ENCODE measurements around the gene FGF7.
A peak's percentile ranks its signal among the peaks of the same experiment; 100 is the strongest.
"Not testable (repeated sequence)": the region's sequence is repeated elsewhere in the genome, so short reads cannot be mapped to it uniquely, and the experiment has no call there.

Gene FGF7

DNA sequence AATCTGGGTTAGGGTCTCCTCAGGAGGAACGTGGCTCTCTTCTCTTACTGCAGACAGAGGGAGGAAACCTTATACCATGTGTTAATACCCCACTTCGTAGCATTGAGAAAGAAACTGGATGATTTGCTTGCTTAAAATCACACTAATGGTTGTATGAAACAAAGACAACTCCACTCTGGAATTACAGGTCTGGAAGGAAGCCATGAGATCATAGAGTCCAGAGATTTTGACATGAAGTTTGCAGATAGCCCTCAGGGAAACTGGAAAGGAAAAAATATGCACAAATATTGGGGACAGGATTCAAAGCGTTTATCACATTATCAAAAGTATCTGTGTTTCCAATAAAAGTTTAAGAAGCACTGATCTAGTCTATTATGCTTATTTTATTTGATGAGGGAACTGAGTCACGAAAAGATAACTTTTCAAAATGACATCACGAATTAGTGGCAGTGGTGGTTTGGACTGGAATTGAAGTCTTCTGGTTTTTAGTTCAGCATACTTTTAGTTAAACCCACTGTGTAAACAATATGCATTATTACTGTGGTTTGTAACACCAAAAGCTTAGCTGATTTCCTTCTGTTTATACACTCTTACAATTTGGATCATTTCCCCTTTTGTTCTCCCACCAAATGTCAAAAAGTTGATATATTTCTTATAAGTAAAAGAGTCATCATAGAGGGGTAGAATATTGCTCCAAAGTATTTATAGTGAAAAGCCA lies 16.8 kb downstream of the FGF7 start:
- peak; percentile 21 for DNase-seq

DNA sequence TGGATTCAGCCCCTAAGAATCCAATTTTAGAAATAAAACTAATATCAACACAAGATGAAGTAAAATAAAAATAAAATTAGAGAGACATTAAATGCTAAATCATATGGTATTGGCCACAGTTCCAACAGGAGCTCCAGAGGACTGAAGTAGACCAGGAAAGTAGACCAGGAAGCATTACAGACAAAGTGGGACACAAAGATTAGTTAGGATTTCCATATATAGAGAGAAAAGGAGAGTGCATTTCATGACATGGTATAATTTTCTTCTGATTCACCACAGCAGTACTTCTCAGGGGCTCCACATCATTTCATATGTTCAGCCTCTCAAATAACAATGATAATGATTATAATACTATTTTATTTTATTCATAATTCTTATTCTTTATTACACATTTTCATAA lies 18.3 kb downstream of the FGF7 start:
- no peak for DNase-seq

DNA sequence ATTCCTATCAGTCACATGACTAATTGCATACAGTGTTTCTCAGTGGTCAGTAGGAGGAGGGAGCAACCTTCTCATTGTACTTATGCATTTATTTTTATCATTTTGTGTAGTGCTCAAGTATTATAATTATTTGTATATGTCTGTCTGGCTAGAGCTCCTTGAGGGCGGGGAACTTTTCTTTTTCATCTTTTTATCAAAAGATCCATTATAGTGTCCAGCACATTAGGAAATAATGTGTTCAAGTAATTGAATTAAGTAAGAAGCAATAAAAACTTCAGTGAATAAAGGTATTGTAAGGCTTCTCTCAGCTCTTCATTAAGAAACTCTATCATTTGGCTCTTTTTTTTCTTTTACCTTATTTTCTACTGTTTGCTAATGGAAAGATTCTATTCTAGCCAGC lies 18.8 kb downstream of the FGF7 start:
- no peak for DNase-seq

DNA sequence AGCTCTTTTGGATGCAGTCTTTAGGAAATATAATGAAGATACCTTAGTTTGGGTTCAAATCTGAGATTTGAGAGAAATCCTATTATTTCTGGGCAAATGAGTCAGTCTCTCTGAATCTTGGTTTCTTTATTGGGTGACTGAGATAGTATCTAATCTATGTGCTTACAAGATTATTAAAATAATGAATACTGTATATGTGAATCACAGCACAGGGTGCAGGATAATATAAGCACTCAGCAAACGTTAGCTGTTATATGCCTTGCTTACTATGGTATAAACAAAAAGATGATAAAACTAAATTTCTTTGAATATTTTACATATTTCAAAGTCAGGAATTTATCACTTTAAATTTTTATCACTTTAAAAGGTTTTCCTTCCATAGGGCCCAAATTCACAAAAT lies 29.6 kb downstream of the FGF7 start:
- DNase-seq = no peak

DNA sequence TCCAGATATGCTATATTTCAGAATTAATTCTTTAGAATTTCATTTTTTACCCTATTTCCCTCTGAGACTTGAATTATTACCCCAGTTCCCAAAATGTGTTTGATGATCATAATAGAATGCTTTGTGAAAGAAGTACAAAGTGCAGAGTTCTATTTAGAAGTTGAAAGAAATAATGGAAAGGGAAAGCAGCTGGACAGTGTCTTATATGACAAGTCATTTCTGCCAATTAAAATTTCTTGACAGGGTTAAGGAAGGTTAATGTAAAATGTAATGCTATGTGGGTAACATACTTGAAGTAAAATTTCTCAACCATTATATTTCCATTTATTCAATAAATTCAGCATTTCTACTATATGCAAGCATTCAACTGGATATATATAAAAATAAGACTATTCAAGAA lies 33.1 kb downstream of the FGF7 start:
- no peak for DNase-seq

DNA sequence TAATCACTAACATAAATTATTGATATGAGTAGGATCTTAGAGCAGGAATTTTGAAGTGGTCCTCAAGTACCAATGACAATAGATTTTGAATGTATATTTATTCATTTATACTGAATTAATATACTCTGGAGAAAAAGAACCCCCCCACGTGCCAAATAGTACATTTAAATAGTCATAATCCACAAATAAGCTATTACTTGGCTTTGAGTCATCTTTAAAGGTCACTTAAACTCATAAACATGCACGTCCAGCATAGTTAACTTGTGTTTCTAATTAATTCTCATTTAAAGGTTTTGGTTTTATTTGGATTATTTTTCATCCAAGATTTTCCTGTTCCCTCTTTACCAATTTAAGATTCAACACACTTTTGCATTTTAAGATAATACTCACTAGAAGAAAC lies 35.1 kb downstream of the FGF7 start:
- no peak for DNase-seq

DNA sequence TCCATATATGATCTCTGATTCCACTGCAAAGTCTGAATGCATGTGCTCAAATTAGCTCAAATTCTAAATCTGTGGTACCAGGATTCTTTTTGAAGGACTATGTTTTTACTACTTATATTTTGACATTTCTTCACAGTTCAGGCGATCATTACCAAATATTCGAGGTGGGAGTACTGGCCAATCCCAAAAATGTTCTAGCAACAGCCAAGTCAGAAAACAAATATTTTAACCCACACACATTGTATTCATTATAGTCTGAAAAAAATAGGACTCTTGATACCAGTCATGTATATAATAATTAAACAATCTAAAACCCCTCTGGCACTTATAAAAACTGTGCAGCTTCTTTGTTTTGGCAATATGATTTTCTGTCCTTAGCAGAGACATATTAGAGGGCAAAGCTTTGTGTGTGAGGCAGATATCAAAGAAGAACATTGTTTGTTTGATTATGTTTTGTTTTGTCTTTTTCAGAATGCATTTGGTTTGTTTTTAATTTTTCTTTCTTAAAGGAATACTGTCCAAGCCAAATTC lies 37.4 kb downstream of the FGF7 start:
- no peak for DNase-seq

DNA sequence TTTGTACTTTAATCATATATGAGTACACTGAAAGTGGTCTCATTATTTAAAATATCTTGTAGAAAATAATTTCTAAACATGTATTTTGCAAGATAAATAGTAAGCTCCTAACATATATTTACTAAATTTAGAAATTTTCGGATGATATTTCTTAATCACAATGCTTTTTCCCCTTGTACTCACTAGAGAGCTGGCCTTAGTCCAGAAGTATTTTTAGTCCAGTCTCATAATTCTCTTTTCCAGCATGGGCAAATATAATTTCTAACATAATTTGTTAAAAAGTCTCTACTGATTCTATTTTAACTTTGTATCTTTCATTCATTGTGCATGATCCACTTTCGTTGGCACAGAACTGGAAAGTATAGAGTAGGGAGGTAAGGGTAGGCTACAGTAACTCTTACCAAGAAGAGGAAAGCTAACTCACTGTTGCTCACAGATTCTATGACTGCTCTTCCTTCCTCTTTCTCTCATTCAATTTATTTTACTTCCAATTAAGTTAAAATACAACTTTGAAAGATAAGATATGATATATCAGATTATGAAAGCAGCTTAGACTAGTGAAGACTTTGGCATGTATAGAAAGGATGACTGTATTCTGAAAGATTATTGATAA lies 39.3 kb downstream of the FGF7 start:
- DNase-seq = no peak

DNA sequence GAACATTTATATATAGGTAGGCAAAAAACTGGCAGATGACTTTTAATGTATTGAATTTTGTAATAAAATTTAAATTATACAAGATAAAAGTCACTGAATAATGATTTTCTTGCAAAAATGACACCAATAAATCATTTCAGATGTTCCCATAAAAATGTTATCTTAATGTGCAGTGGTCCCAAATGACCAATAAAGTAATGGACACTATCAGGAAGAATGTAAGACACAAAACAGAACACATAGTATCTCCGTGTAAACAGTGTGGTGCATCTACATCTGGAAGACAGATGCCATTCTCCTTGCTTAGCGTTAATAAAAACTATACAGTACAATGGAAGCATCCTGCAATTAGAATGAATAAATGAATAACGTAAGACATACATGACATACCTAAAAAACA lies 41.5 kb downstream of the FGF7 start:
- DNase-seq = no peak

DNA sequence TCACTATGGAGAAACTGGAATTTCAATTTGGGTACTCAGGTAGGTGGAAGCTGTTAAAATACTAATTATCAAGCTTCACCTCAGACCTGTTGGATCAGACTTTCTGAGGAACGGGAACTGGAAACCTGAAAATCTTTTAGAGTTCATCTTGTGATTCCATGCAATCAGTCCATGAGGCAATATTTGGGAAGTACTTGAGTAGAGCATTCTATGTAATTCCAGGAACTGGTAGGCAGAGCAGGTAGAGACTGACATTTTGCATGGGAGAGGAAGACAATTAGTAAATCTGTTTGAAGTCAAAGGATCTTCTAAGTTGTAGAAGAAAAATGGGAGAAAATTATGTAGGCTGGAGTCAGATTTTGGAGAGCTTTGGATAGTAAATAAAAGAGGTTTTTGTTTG lies 43.1 kb downstream of the FGF7 start:
- no peak for DNase-seq

DNA sequence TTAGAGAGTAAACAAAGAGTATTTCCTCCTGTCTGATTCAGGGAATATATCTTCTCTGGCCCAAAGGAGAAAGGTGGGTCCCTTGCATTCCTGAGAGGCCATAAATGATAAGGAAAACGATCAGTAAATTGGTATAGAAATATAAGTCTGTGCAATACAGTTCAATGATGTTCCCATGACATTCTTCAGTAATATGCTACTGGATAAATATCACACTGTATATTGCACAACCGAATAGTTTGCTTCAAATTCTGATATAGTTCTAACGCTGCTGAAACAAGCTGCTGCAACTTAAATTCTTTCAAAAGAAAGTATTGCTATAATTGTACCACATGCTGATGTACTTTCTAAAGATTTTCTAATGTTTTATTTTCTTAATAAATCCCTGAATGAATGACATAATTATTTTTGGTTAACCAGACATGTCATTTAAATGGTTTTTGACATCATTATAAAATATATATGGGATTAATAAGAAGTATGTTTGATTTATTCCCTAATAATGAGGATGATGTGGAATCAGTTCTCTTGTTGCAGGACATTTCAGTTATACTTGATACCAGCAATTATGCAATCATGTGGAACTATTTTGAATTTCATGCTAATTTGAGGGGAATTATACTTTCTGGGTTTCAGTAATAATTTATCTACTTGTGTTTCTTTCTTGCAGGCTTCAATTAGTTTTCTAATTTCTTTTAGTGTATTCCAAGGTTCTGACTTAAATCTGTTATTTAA lies 44.9 kb downstream of the FGF7 start:
- no peak for DNase-seq

DNA sequence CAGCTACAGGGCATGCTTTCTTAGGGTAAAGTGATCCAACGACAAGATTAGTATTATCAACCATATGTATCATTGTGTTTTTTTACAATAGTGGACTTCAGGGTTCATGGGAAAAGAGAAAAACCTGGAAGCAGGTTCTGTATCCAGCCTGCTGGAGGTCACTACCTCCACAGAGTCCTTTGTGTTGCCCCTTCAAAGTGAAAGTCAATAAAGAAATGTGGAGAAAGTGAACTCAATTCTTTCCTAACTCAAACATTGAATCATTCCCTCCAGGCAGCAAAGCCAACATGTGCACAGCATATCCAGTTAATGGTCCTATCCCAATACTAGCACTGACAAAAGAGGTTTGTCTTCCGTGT lies 45.4 kb downstream of the FGF7 start:
- DNase-seq = no peak

DNA sequence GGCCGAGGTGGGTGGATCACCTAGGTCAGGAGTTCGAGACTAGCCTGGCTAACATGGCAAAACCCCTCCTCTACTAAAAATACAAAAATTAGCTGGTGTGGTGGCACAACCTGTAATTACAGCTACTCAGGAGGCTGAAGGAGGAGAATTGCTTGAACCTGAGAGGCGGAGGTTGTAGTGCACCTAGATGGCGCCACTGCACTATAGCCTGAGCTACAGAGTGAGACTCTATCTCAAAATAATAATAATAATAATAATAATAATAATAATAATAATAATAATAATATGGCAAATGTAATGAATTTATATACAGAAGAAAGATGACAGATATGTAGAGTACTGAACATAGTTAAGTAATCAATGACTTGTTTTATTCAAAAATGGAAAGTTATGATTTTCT lies 48.2 kb downstream of the FGF7 start:
- not testable (repeated sequence) for DNase-seq

DNA sequence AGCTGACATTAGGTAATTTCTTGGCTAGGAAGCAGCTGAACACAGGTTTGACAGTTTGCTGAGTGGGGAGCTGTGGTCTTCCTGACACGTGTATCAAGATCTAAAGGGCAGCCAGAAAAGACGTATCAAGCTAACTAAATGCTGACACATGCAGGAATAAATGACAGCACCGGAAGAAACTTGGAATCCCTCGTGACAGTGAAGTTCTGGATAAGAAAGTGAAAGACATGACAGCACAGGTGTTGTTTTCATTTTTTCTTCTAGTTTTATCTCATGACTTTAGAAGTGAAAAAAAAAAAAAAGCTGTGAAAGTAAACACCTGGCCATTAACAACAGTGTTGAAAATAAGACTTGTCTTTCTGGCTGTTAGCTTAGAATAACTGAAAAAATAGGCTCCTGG lies 48.7 kb downstream of the FGF7 start:
- DNase-seq = no peak

DNA sequence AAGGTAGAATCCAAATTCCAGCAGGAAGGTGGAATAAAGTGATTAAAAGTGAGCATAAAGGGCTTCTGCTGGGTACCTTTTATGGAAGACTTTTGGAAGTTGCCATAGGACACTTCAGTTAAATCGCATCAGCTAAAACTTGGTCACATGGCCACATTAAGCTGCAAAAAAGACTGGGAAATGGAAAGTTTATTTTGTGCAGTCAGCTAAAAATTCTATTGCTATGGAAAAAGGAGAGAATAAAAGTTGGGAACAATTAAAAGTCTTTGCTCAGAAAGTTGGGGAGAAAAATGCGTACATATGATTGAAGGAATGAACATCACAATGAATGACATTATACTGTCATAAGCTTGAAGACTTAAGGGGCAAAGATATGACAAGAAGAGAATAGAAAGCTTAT lies 49.3 kb downstream of the FGF7 start:
- DNase-seq = no peak

DNA sequence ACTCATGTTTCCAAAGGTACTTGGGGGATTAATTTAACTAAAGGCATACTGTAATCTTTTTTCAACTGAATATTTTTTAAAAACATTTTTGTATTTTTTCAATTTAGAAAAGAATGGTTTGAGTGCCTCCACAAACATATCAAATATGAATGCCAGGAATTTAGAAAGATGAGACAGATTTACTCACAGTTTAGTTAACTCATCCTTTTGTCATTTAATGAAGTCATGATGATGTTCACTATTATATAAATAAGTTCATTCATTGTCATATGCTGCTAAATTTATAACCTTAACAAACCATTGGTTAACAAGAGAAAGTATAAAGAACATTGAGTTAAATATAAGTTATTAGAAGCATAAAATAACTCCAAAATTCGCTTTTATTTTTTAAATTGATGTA lies 50.0 kb downstream of the FGF7 start:
- no peak for DNase-seq

DNA sequence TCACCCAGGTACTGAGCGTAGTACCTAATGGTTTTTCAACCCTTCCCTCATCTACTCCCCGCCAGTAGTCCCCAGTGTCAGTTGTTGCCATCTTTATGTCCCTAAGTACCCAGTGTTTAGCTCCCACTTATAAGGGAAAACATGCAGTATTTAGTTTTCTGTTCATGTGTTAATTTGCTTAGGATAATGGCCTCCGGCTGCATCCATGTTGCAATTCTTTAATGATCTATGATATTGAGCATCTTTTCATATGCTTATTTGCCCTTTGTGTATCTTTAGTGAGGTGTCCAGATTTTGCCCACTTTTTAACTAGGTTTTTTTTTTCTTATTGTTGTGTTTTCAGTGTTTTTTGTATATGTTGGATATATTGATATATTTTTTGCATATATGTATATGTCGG lies 55.0 kb downstream of the FGF7 start:
- DNase-seq = not testable (repeated sequence)

DNA sequence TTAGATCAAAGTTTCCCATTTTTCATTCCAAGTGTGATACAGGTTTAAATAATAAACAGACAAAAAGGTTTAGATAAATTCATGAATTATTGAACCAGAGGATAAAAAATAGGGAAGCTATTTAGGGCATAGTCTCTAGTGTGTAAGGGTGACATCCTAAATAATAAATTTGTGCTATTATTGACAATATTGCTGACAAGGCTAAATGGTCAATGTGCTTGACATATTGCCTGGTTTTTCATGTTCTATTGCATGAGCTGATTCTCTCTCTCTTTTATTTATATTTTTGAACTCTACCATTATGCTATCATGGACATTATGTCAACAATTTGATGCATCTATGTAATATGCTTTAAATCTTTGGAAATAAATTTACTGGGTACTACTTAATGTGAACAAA lies 55.9 kb downstream of the FGF7 start:
- DNase-seq = not testable (repeated sequence)

DNA sequence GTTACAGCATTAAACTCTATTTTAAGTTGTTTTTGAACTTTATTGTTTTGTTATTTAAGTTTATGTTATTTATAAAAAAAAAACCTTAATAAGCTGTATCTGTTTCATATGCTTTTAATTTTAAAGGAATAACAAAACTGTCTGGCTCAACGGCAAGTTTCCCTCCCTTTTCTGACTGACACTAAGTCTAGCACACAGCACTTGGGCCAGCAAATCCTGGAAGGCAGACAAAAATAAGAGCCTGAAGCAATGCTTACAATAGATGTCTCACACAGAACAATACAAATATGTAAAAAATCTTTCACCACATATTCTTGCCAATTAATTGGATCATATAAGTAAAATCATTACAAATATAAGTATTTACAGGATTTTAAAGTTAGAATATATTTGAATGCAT lies 62.4 kb downstream of the FGF7 start:
- not testable (repeated sequence) for DNase-seq

DNA sequence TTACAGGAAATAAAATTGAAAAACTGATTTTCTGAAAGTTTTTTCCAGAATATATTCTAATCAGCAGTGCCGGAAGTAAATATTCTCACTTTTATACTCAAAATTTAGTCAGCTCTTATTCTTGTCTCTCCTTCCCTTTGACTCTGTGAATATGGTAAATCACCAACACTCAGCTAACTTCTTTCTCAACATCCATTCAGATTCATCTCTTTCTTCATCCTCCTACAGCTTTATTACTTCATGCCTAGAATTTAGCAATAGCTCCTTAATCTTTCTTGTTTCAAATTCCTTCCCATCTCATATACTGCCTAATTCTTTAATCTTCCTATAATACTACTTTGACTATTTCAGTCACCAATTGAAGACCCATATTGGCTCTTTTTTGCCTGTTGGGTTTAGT lies 67.9 kb downstream of the FGF7 start:
- DNase-seq = no peak

DNA sequence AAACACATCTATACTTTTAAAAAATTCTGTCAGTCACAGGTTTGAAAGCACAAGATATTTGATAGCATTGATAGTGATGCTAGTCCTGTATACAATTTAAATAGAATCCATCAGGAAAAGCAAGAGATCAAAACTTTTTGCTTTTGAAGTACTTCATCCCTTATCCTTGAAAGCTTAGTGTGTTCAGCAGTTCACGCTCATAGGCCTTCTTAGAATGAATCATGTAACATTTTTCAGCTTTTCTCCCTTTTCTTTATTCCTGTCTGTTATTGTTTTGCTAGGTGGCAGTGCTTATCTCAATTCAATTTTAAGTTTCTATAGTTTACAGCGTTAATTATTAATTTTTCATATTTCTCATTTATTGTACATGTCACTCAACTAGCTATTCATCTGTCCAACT lies 69.1 kb downstream of the FGF7 start:
- no peak for DNase-seq

DNA sequence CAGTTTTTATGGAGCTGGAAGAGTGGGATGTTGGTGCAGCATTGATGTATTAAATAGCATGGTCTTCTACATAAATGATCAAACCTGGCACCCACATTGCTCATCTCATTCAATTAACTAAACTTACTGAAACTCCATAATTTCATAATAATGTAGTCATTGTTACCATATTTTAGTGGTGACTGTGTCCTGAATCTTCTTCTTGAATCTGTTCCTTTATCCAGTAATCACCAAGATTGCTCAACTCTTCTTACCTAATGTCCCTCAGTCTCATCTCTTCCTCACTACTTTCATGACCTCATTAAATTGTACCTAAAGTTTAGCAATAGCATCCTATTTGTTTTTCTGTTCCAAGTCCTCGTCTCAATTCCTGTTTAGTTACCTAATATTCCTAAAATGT lies 69.8 kb downstream of the FGF7 start:
- DNase-seq = no peak

DNA sequence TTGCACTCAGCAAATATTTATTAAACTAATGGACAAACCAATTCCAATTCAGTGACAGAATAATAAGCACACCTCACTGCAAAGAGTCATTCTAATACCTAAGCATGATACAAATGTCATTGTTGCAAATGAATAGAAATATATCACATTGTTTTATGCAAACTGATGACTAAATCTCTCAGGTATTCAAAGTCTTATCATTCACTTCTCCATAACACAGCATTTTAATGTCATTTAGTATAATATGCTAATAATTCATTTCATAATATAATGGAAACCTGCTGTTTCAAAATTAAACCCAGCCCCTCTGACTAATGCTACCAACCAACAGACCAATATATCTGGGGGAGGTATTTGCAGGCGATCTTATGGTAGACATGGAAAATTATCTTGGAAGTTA lies 71.8 kb downstream of the FGF7 start:
- no peak for DNase-seq
